ENCODE results near the gene VWA5B2.

Gene VWA5B2

GRCh38 chr3:184227481-184227935, 1.9 kb upstream of the VWA5B2 start:
- peak; percentile 32 for DNase-seq

- no peak for DNase-seq
Measured at GRCh38 chr3:184228376-184229137, 828 bp upstream of the VWA5B2 start.

DNA sequence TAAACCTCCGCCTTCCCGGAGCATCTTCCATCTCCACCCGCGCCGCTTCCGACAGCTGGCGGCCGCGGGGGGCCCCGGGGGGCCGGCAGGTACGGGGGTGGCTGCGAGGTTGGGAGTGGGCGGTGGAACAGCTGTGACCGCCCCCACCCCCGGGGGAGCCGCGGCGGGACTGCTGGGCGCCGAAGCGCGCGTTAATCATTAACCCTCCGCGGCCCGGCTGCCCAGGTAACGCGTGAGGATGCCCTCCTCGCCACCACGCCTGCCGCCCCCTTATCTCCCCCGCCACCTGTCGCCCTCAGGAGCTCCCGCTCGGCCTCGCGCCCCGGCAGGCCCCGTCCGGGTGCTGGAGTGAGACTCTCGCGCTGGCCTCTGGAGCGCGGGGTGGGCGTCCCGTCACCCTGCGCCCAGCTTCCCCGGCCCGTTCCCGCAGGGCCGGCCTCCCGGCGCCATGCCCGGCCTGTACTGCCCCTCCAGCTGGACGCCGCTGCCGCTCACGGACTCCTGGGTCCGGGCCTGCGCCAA, 757 bp downstream of the VWA5B2 start:
- no peak for DNase-seq

GRCh38 chr3:184230603-184231528, 1.5 kb downstream of the VWA5B2 start:
- no peak for DNase-seq

DNA sequence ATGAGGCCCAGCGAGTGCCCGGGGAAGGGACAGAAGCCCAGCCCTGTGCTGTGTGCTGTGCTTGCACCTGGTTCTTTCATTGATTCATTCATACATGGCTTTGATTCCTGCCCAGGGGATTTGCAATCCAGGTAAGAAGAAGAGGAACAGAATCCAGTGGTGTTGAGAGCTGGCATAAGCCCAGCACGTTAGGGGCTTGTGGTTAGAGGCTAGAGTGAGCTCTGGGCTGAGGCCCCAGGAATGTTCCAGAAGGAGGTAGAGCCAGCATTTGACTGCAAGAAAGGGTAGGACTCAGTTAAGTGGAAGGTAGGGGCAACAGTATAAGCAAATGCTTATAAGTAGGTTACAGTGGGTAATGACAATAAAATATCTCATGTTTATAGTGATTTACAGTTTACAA, 2.3 kb downstream of the VWA5B2 start:
- DNase-seq = no peak

GRCh38 chr3:184233127-184233843, 3.9 kb downstream of the VWA5B2 start:
- no peak for DNase-seq

- DNase-seq = peak; percentile 63
Measured at GRCh38 chr3:184234224-184234623, 4.8 kb downstream of the VWA5B2 start.

GRCh38 chr3:184234671-184235380, 5.4 kb downstream of the VWA5B2 start:
- DNase-seq = no peak

GRCh38 chr3:184235381-184236032, 6.1 kb downstream of the VWA5B2 start:
- DNase-seq = no peak

DNA sequence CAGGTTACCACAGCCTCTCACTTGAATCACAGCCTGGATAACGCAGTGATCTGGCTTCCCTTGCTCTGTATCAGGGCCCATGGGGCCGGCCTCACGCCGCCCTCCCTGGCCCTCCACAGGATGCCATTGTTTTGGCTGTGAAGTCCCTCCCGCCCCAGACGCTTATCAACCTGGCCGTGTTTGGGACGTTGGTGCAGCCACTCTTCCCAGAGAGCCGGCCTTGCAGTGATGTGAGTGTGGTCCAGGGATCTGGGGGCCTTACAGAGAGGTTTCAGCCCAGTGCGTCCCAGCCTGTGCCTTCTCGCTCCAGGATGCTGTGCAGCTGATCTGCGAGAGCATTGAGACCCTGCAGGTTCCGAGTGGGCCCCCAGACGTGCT, 6.6 kb downstream of the VWA5B2 start:
- DNase-seq = no peak

- DNase-seq = no peak
Measured at GRCh38 chr3:184236636-184237035, 7.3 kb downstream of the VWA5B2 start.

DNA sequence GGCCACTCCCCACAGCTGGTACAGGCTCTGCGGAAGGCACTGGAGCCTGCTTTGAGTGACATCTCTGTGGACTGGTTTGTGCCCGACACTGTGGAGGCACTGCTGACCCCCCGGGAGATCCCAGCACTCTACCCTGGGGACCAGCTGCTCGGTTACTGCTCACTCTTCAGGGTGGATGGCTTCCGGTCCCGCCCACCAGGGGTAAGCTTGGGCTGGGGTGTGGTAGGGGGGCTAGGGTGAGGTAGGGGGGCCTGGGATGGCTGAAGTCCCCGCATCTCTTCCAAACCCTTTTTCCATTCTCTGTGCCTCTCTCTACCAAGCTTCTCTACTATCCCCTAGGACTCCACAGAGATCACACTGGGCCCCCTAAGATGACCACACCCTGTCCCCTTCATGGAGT, 7.8 kb downstream of the VWA5B2 start:
- DNase-seq = no peak

DNA sequence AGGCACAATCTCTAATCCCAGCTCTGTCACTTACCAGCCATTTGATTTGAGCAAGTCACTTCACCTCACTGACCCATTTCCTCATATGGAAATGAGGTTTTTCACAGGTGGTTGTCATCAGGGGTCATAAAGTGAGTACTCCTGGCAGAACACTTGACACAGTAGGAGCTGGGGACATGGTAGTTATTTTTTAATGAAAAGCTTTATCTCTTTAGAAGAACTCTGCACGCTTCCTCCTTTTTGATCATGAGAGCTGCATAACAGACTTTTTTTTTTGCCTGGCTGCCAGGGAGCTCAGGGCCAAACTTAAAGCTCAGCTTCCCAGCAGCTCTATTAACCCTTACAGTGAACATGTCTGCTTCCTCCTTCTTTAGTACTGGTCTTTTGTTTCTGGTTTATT, 8.4 kb downstream of the VWA5B2 start:
- no peak for DNase-seq

DNA sequence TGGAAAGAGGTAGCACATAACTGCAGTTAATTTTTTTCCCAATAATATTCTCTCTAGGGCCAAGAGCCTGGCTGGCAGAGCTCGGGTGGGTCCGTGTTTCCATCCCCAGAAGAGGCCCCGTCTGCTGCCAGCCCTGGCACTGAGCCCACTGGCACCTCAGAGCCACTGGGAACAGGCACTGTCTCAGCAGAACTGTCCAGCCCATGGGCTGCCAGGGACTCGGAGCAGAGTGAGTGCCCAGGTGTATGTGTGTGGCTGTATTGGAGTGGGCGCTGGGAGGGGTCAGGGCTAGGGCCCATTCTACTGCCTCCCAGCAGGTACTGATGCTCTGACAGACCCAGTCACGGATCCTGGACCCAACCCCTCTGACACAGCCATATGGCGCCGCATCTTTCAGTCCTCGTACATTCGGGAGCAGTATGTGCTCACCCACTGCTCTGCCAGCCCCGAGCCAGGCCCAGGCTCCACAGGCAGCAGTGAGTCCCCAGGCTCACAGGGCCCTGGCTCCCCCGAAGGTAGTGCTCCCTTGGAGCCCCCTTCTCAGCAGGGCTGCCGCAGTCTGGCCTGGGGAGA, 8.9 kb downstream of the VWA5B2 start:
- no peak for DNase-seq

- DNase-seq = no peak
Measured at GRCh38 chr3:184239221-184239620, 9.8 kb downstream of the VWA5B2 start.

DNA sequence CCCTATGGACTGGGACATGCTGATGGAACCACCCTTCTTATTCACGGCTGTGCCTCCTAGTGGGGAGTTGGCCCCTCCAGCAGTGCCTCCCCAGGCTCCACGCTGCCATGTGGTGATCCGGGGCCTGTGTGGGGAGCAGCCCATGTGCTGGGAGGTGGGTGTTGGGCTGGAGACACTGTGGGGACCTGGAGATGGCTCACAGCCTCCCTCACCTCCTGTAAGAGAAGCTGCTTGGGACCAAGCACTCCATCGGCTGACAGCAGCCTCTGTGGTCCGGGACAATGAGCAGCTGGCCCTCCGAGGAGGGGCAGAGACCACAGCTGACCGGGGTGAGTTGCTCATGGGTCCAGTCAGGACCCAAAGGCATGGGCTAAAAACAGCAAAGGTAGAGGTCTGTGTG, 10.3 kb downstream of the VWA5B2 start:
- DNase-seq = no peak

GRCh38 chr3:184240384-184241140, 11.2 kb downstream of the VWA5B2 start:
- DNase-seq = peak; percentile 22

GRCh38 chr3:184241141-184241446, 11.7 kb downstream of the VWA5B2 start:
- no peak for DNase-seq

DNA sequence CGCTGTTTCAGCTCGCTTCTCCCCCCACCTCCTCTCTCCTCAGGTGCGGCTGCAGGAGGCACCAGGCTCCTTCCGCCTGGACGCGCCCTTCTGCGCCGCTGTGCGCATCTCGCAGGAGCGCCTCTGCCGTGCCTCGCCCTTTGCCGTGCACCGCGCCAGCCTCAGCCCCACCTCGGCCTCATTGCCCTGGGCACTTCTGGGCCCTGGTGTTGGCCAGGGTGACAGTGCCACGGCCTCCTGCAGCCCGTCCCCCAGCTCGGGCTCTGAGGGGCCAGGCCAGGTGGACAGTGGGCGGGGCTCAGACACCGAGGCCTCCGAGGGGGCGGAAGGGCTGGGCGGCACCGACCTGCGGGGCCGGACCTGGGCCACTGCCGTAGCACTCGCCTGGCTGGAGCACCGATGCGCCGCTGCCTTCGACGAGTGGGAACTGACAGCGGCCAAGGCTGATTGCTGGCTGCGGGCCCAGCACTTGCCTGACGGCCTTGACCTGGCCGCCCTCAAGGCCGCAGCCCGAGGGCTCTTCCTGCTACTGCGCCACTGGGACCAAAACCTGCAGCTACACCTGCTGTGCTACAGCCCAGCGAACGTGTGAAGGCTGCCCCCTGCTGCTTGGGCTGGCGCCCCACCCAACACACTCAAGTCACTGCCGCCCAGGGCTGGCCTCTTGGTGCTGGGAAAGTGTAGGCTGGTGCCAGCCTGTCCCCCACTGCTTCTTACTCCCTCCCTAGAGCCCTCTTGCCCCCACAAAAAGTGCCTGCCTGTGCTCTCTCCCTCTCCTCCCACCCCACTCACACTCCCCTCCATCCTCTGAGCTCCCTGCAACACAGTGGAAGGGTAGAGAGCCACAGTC, 12.3 kb downstream of the VWA5B2 start:
- no peak for DNase-seq

GRCh38 chr3:184242297-184242685, 12.9 kb downstream of the VWA5B2 start:
- DNase-seq = no peak
